Spleen (tissue), 11 donors: ENCODE results near the gene GPR158. TPM values are rescaled to one million over a fixed set of nuclear protein-coding genes. Genes with fewer than 3 reads are reported as not detected.

Experiments
- DNase-seq: peaks from one replicate; pipeline ENCODE4 v3.0.0-alpha.2; 2020
- H3K27ac ChIP-seq, 8 donors: fragments of 200-600 bp; sonication (generic) in 7 of 8; 1 replicate in 4 of 8; 2 replicates in 4 of 8; pipeline versions ENCODE4 v1.5.0 to v1.8.0; 2016 to 2021; ENCODE audit warnings: inconsistent platforms in 4 of 8, mild to moderate bottlenecking in 4 of 8, moderate library complexity in 1 of 8
- H3K27me3 ChIP-seq, 7 donors: fragments of 200-600 bp; sonication (generic) in 6 of 7; replicated peaks in 1 of 7; 1 replicate in 4 of 7; 2 replicates in 3 of 7; pipeline versions ENCODE4 v1.5.0 to v1.8.0; 2016 to 2021; ENCODE audit warnings: inconsistent platforms in 3 of 7, mild to moderate bottlenecking in 1 of 7
- H3K36me3 ChIP-seq, 6 donors: fragments of 200-600 bp; sonication (generic) in 5 of 6; 1 replicate in 4 of 6; 2 replicates in 2 of 6; pipeline versions ENCODE4 v1.5.0 to v1.8.0; 2016 to 2021; ENCODE audit warnings: inconsistent platforms in 2 of 6
- H3K4me1 ChIP-seq, 6 donors: fragments of 200-600 bp; sonication (generic) in 5 of 6; 1 replicate in 3 of 6; 2 replicates in 3 of 6; pipeline versions ENCODE4 v1.5.0 to v1.8.0; 2016 to 2021; ENCODE audit warnings: inconsistent platforms in 3 of 6
- H3K4me3 ChIP-seq, 8 donors: fragments of 200-600 bp; sonication (generic) in 7 of 8; 1 replicate in 4 of 8; 2 replicates in 4 of 8; pipeline versions ENCODE4 v1.5.0 to v1.8.0; 2016 to 2021; ENCODE audit warnings: inconsistent platforms in 4 of 8, mild to moderate bottlenecking in 4 of 8, moderate library complexity in 2 of 8
- H3K9me3 ChIP-seq, 8 donors: fragments of 200-600 bp; sonication (generic) in 7 of 8; 1 replicate in 4 of 8; 2 replicates in 4 of 8; pipeline versions ENCODE4 v1.5.0 to v1.8.0; 2016 to 2021; ENCODE audit warnings: inconsistent platforms in 4 of 8
- POLR2A ChIP-seq, 3 donors: fragments of 450-650 bp; IDR thresholded peaks; one replicate each; pipeline ENCODE4 v1.5.1; 2017; ENCODE audit warnings: antibody characterized with exemption in 3 of 3, mild to moderate bottlenecking in 1 of 3
- POLR2AphosphoS5 ChIP-seq, 3 donors: sonication (generic); formaldehyde crosslinking; IDR thresholded peaks; one replicate each; pipeline ENCODE4 v1.5.1; 2017; ENCODE audit warnings: antibody characterized with exemption in 3 of 3
- WGBS, 5 donors: extraction: QIAGEN DNeasy Blood & Tissue Kit in 3 of 5; methylation state at CpG; one replicate each; pipeline versions ENCODE4 v1.1.5 to v1.1.7; 2013 to 2018; 5-methylcytosine and 5-hydroxymethylcytosine counted together
- intact Hi-C: fragments of 100-400 bp; cut with DNase I; formaldehyde crosslinking; loops from one replicate; pipeline ENCODE4 v1.15.0; 2023; ENCODE audit warnings: low total_unique reads
- polyA plus RNA-seq, 3 donors: library from polyadenylated mRNA; stranded (reverse); fragments of 200-250 nt; gene quantifications; one replicate each; pipeline ENCODE4 v1.2.1, GENCODE V29; 2013
- total RNA-seq, 7 donors: library from RNA; depleted of rRNA in 3 of 7; stranded (reverse); fragments of >200 nt in 3 of 7; fragmentation: NEBNext Ultra II Directional in 4 of 7; extraction: Animal tissue kit (Norgen Biotek cat#: 25700) in 4 of 7; gene quantifications; one replicate each; pipeline versions ENCODE4 v1.1.0 to v1.2.1, GENCODE V29; 2016 to 2021
- TF ChIP-seq, protein P1 (sequence below), 11 experiments: fragments of 200-600 bp in 7 of 11; fragments of 450-650 bp in 4 of 11; sonication (generic) in 4 of 11; IDR thresholded peaks in 8 of 11; conservative IDR thresholded peaks in 3 of 11; 1 replicate in 7 of 11; 2 replicates in 4 of 11; pipeline versions ENCODE4 v1.4.0 to v1.8.0; 2016 to 2021; ENCODE audit warnings: antibody characterized with exemption in 11 of 11, inconsistent platforms in 4 of 11, mild to moderate bottlenecking in 1 of 11
- donor health status: healthy with polysubstance abuse.
- donor health status: DM: no; HTN: no; CAD: no; lungs with moderate emphysema.
- donor health status: DM: no; HTN: no; CAD: no.
- donor health status: Bipolar disorder and iron deficiency.
- donor health status: healthy.
- donor health status: DM: no; HTN: no; CAD: no.
- donor health status: DM: yes; HTN: yes; CAD: no.

Gene GPR158
- total and polyA plus RNA-seq, 10 donors, result 0.03 to 0.79 (median 0.16) TPM

- Histone ChIP-seq H3K4me3 (no peak overlapping the region), H3K4me1 (no peaks in the 10 kb centered on the region), H3K27ac (no peak overlapping the region), H3K36me3 (no peaks in the 10 kb centered on the region), H3K27me3 (no peaks in the 10 kb centered on the region), H3K9me3 (no peaks in the 10 kb centered on the region)
- WGBS, 5 donors, result 87 to 93% (median 90%) methylated on average over 2 of the region's 2 CpGs
- intact Hi-C loops, result no loop called here
- TF ChIP-seq, protein P1, sequence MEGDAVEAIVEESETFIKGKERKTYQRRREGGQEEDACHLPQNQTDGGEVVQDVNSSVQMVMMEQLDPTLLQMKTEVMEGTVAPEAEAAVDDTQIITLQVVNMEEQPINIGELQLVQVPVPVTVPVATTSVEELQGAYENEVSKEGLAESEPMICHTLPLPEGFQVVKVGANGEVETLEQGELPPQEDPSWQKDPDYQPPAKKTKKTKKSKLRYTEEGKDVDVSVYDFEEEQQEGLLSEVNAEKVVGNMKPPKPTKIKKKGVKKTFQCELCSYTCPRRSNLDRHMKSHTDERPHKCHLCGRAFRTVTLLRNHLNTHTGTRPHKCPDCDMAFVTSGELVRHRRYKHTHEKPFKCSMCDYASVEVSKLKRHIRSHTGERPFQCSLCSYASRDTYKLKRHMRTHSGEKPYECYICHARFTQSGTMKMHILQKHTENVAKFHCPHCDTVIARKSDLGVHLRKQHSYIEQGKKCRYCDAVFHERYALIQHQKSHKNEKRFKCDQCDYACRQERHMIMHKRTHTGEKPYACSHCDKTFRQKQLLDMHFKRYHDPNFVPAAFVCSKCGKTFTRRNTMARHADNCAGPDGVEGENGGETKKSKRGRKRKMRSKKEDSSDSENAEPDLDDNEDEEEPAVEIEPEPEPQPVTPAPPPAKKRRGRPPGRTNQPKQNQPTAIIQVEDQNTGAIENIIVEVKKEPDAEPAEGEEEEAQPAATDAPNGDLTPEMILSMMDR (IDR thresholded peaks at IDR 0.05 in 8 of 11, conservative IDR thresholded peaks at IDR 0.05 in 3 of 11), result no peak
- no peak for TF ChIP-seq POLR2A (IDR thresholded peaks at IDR 0.05)
- TF ChIP-seq POLR2AphosphoS5 (IDR thresholded peaks at IDR 0.05), result no peak
- DNase-seq, result no peak
Measured at GRCh38 chr10:25561758-25562157, 387.0 kb downstream of the GPR158 start.

GRCh38 chr10:25562547-25562946 lies 387.7 kb downstream of the GPR158 start:
- Histone ChIP-seq H3K4me1 (no peaks in the 10 kb centered on the region), H3K27me3 (no peaks in the 10 kb centered on the region), H3K27ac (no peak overlapping the region), H3K4me3 (no peak overlapping the region), H3K36me3 (no peaks in the 10 kb centered on the region), H3K9me3 (no peaks in the 10 kb centered on the region)
- WGBS, 5 donors, result 78 to 89% (median 83%) methylated on average over 4 of the region's 4 CpGs
- intact Hi-C loops, result no loop called here
- DNase-seq, result no peak
- no peak for TF ChIP-seq POLR2AphosphoS5 (IDR thresholded peaks at IDR 0.05)
- TF ChIP-seq, protein P1 (IDR thresholded peaks at IDR 0.05 in 8 of 11, conservative IDR thresholded peaks at IDR 0.05 in 3 of 11), result no peak
- no peak for TF ChIP-seq POLR2A (IDR thresholded peaks at IDR 0.05)

- intact Hi-C loops, result no loop called here
- Histone ChIP-seq H3K27ac (no peak overlapping the region), H3K9me3 (no peaks in the 10 kb centered on the region), H3K4me1 (no peaks in the 10 kb centered on the region), H3K4me3 (no peak overlapping the region), H3K27me3 (no peaks in the 10 kb centered on the region), H3K36me3 (no peaks in the 10 kb centered on the region)
- no peak for DNase-seq
- WGBS, 5 donors, result 74 to 78% (median 75%) methylated on average over 6 of the region's 6 CpGs
- TF ChIP-seq POLR2A (IDR thresholded peaks at IDR 0.05) (no peak), POLR2AphosphoS5 (IDR thresholded peaks at IDR 0.05) (no peak)
- TF ChIP-seq, protein P1 (IDR thresholded peaks at IDR 0.05 in 8 of 11, conservative IDR thresholded peaks at IDR 0.05 in 3 of 11), result no peak
Measured at GRCh38 chr10:25564351-25564750, 389.6 kb downstream of the GPR158 start.

DNA sequence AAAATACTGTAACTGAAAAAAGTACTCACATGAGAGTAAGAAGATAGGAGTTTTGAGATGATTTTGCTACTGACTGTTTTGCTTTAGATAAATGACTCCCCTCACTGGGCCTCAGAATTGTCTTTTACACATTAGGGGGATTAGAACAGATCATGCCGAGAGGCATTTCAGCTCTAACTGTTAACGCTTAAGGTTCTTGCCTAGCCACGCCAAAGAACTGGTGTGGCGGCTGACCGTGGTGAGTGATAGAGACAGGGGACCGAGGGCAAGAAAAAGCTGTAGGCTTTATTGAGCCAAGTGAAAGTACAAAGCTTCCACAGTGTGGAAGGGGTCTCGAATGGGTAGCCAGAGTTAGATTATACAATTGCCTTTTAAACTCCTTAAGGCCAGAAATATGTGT lies 390.8 kb downstream of the GPR158 start:
- Histone ChIP-seq H3K27me3 (no peaks in the 10 kb centered on the region), H3K36me3 (no peaks in the 10 kb centered on the region), H3K27ac (no peak overlapping the region), H3K4me3 (no peak overlapping the region), H3K4me1 (no peaks in the 10 kb centered on the region), H3K9me3 (no peaks in the 10 kb centered on the region)
- TF ChIP-seq POLR2AphosphoS5 (IDR thresholded peaks at IDR 0.05) (no peak), POLR2A (IDR thresholded peaks at IDR 0.05) (no peak)
- TF ChIP-seq, protein P1 (IDR thresholded peaks at IDR 0.05 in 8 of 11, conservative IDR thresholded peaks at IDR 0.05 in 3 of 11), result no peak
- DNase-seq, result no peak
- WGBS, 5 donors, result 67 to 74% (median 73%) methylated on average over 7 of the region's 7 CpGs
- intact Hi-C loops, result no loop called here
